ENCODE measurements around the gene APOBEC3A.

Gene APOBEC3A

GRCh38 chr22:38941488-38941987 is 15.9 kb upstream of the APOBEC3A start:
- no peak overlapping the region for H3K27ac ChIP-seq (ENCODE audit: poor library complexity, severe bottlenecking)

GRCh38 chr22:38942702-38943101 is 14.7 kb upstream of the APOBEC3A start:
- no peak for TF ChIP-seq CTCF (IDR thresholded peaks at IDR 0.05; ENCODE audit: poor library complexity, severe bottlenecking)
- Histone ChIP-seq H3K27ac (ENCODE audit: poor library complexity, severe bottlenecking) (no peak overlapping the region), H3K4me1 (ENCODE audit: insufficient read depth, poor library complexity, severe bottlenecking) (no peaks in the 10 kb centered on the region), H3K27me3 (ENCODE audit: insufficient read depth, poor library complexity, severe bottlenecking) (peaks cover 22% of the 10 kb centered on the region), H3K36me3 (ENCODE audit: low read depth) (no peaks in the 10 kb centered on the region), H3K4me3 (ENCODE audit: severe bottlenecking) (no peak overlapping the region), H3K9me3 (ENCODE audit: severe bottlenecking) (no peaks in the 10 kb centered on the region)
- ATAC-seq (ENCODE audit: low read depth), result no peak
- DNase-seq (ENCODE audit: low spot score), result no peak

More at GRCh38 chr22:38941488-38941987, 15.9 kb upstream of the APOBEC3A start:
- Histone ChIP-seq H3K36me3 (ENCODE audit: low read depth) (no peaks in the 10 kb centered on the region), H3K27me3 (ENCODE audit: insufficient read depth, poor library complexity, severe bottlenecking) (peaks cover 12% of the 10 kb centered on the region), H3K4me1 (ENCODE audit: insufficient read depth, poor library complexity, severe bottlenecking) (no peaks in the 10 kb centered on the region), H3K4me3 (ENCODE audit: severe bottlenecking) (no peak overlapping the region), H3K9me3 (ENCODE audit: severe bottlenecking) (no peaks in the 10 kb centered on the region)
- no peak for TF ChIP-seq CTCF (IDR thresholded peaks at IDR 0.05; ENCODE audit: poor library complexity, severe bottlenecking)
- DNase-seq (ENCODE audit: low spot score) (no peak), ATAC-seq (ENCODE audit: low read depth) (no peak)

GRCh38 chr22:38943201-38943600 is 14.2 kb upstream of the APOBEC3A start:
- Histone ChIP-seq H3K27me3 (ENCODE audit: insufficient read depth, poor library complexity, severe bottlenecking) (peaks cover 22% of the 10 kb centered on the region), H3K4me1 (ENCODE audit: insufficient read depth, poor library complexity, severe bottlenecking) (no peaks in the 10 kb centered on the region), H3K4me3 (ENCODE audit: severe bottlenecking) (no peak overlapping the region), H3K36me3 (ENCODE audit: low read depth) (no peaks in the 10 kb centered on the region), H3K27ac (ENCODE audit: poor library complexity, severe bottlenecking) (no peak overlapping the region), H3K9me3 (ENCODE audit: severe bottlenecking) (no peaks in the 10 kb centered on the region)
- ATAC-seq (ENCODE audit: low read depth) (no peak), DNase-seq (ENCODE audit: low spot score) (no peak)
- no peak for TF ChIP-seq CTCF (IDR thresholded peaks at IDR 0.05; ENCODE audit: poor library complexity, severe bottlenecking)

GRCh38 chr22:38943882-38944281 is 13.5 kb upstream of the APOBEC3A start:
- ATAC-seq (ENCODE audit: low read depth), result no peak
- no peaks in the 10 kb centered on the region for H3K4me1 ChIP-seq (ENCODE audit: insufficient read depth, poor library complexity, severe bottlenecking)

More at GRCh38 chr22:38943882-38944281, 13.5 kb upstream of the APOBEC3A start:
- no peaks in the 10 kb centered on the region for H3K9me3 ChIP-seq (ENCODE audit: severe bottlenecking)
- DNase-seq (ENCODE audit: low spot score), result no peak
- no peak overlapping the region for H3K27ac ChIP-seq (ENCODE audit: poor library complexity, severe bottlenecking)
- peaks cover 22% of the 10 kb centered on the region for H3K27me3 ChIP-seq (ENCODE audit: insufficient read depth, poor library complexity, severe bottlenecking)
- H3K4me3 ChIP-seq (ENCODE audit: severe bottlenecking), result no peak overlapping the region
- TF ChIP-seq CTCF (IDR thresholded peaks at IDR 0.05; ENCODE audit: poor library complexity, severe bottlenecking), result no peak
- H3K36me3 ChIP-seq (ENCODE audit: low read depth), result no peaks in the 10 kb centered on the region

Measured in RWPE2 (cell line).